ENCODE measurements around the gene DGKB. TPM values are rescaled to one million over a fixed set of nuclear protein-coding genes. Genes with fewer than 3 reads are reported as not detected.
A peak's percentile ranks its signal among the peaks of the same experiment; 100 is the strongest.

Gene DGKB
- total and polyA plus RNA-seq, 7 donors: 0.39 to 22.4 (median 11.3) TPM; not detected in 2

DNA sequence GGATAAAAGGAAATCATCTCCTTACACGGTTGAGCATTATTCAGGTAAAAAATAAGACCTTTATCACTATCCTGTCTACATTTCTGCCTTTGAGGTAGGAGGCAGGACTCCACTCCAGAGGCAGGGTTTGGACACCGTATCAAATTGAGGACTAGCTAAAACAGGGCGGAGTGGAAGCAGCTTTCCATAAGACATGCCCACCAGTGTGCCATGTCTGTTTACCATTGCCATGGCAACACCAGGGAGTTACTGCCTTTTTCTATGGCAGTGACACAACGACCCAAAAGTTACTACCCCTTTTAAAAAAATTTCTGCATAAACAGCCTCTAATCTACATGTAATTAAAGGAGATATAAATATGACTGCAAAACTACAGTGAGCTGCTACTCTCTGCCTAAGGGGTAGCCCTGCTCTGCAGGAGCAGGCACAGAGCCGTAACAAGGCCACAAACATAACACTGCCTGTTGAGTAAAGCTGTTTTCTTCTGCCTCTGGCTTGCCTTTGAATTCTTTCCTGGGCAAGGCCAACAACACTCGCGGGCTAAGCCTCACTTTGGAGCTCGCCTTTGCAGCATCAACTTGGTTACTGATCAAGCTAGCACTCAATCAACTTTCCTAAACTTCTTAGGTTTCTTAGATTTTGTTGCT lies 26.5 kb downstream of the DGKB start:
- Histone ChIP-seq H3K4me3 (no peak overlapping the region), H3K9me3 (no peaks in the 10 kb centered on the region), H3K27ac (no peak overlapping the region), H3K27me3 (no peaks in the 10 kb centered on the region), H3K4me1 (peaks cover 0 to 17% (median 8%) of the 10 kb centered on the region in 4 donors), H3K36me3 (no peaks in the 10 kb centered on the region)
- 67 to 69% methylated on average over 8 of the region's 8 CpGs for WGBS, 2 donors
- DNase-seq: no peak
- intact Hi-C loops (cut with DNase I): no loop called here
- no peak for TF ChIP-seq EP300 (IDR thresholded peaks at IDR 0.05)
- no peak for TF ChIP-seq POLR2A (IDR thresholded peaks at IDR 0.05)
- TF ChIP-seq, protein P1, sequence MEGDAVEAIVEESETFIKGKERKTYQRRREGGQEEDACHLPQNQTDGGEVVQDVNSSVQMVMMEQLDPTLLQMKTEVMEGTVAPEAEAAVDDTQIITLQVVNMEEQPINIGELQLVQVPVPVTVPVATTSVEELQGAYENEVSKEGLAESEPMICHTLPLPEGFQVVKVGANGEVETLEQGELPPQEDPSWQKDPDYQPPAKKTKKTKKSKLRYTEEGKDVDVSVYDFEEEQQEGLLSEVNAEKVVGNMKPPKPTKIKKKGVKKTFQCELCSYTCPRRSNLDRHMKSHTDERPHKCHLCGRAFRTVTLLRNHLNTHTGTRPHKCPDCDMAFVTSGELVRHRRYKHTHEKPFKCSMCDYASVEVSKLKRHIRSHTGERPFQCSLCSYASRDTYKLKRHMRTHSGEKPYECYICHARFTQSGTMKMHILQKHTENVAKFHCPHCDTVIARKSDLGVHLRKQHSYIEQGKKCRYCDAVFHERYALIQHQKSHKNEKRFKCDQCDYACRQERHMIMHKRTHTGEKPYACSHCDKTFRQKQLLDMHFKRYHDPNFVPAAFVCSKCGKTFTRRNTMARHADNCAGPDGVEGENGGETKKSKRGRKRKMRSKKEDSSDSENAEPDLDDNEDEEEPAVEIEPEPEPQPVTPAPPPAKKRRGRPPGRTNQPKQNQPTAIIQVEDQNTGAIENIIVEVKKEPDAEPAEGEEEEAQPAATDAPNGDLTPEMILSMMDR (IDR thresholded peaks at IDR 0.05): no peak
- no peak for TF ChIP-seq POLR2AphosphoS5 (IDR thresholded peaks at IDR 0.05)

DNA sequence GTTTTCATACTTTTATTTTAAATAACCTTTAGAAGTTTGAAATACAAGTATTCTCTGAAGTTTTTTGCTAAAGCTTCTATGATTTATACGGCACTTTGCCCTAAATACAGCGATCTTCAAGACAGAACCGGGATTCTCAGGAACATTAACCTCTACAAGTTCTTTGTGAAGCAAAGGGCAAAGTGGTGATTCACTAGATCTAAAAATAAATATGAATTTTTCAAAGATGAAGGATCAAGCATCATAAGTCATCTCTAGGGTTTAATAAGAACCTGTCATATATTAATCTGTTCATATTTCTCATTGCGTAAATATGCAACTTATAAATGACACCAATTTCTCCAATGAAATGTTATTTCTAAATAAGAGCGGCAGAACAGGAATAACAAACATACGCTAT lies 30.7 kb downstream of the DGKB start:
- no peaks in the 10 kb centered on the region for H3K27me3 ChIP-seq
- TF ChIP-seq POLR2A (IDR thresholded peaks at IDR 0.05): no peak
- TF ChIP-seq EP300 (IDR thresholded peaks at IDR 0.05): no peak
- no peak for TF ChIP-seq POLR2AphosphoS5 (IDR thresholded peaks at IDR 0.05)
- no peaks in the 10 kb centered on the region for H3K36me3 ChIP-seq
- H3K4me1 ChIP-seq: peaks cover 0 to 9% (median 3%) of the 10 kb centered on the region in 4 donors
- no peaks in the 10 kb centered on the region for H3K9me3 ChIP-seq
- H3K4me3 ChIP-seq: no peak overlapping the region
- WGBS, 2 donors: 86 to 90% methylated on average over 6 of the region's 6 CpGs
- no peak for DNase-seq
- H3K27ac ChIP-seq: peak overlapping the region in 1 of 4 donors; percentile 64
- intact Hi-C loops (cut with DNase I): no loop called here

DNA sequence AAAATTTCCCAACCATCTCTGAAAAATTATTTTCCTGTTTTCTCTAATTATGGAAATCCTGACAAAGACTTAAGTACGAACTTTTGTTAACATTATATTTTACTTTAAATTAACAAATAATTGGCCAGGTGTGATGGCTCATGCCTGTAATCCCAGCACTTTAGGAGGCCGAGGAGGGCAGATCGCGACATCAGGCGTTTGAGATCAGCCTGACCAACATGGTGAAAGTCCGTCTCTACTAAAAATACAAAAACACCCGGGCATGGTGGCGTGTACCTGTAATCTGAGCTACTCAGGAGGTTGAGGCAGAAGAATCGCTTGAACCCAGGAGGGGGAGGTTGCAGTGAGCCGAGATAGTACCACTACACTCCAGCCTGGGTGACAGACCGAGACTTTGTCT lies 32.2 kb downstream of the DGKB start:
- intact Hi-C loops (cut with DNase I): no loop called here
- no peak for DNase-seq
- WGBS, 2 donors: 85 to 87% methylated on average over 11 of the region's 11 CpGs

DNA sequence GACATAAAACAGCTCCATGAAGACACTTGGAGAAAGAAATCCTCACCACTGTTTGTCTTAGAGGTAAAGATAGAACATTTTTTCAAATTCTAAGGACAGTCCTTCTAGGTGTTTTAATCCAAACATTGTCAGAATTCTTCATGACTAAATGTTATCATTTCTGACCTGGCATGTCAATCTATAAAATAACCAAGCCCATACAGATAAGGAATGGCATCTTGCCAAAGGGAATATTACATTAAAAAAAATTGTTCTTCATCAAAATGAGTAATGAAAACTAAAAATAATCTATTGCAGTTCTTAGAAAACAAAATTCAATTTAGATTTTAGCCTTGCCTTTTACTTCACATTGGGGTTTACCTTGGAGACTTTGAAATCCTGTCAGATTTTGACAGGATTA lies 33.6 kb downstream of the DGKB start:
- no peaks in the 10 kb centered on the region for H3K36me3 ChIP-seq
- peaks cover 0 to 9% (median 3%) of the 10 kb centered on the region in 4 donors for H3K4me1 ChIP-seq
- H3K27ac ChIP-seq: no peak overlapping the region
- no peak overlapping the region for H3K4me3 ChIP-seq
- no peak for DNase-seq
- intact Hi-C loops (cut with DNase I): no loop called here
- H3K9me3 ChIP-seq: peaks cover 0 to 5% (median 0%) of the 10 kb centered on the region in 4 donors
- no peaks in the 10 kb centered on the region for H3K27me3 ChIP-seq
- TF ChIP-seq POLR2AphosphoS5 (IDR thresholded peaks at IDR 0.05) (no peak), POLR2A (IDR thresholded peaks at IDR 0.05) (no peak), EP300 (IDR thresholded peaks at IDR 0.05) (no peak)
- TF ChIP-seq, protein P1 (IDR thresholded peaks at IDR 0.05): no peak

More for the DNA sequence above, 32.2 kb downstream of the DGKB start:
- no peak overlapping the region for H3K4me3 ChIP-seq
- no peaks in the 10 kb centered on the region for H3K36me3 ChIP-seq
- H3K9me3 ChIP-seq: peaks cover 0 to 5% (median 0%) of the 10 kb centered on the region in 4 donors
- H3K4me1 ChIP-seq: peaks cover 0 to 9% (median 3%) of the 10 kb centered on the region in 4 donors
- TF ChIP-seq, protein P1 (IDR thresholded peaks at IDR 0.05): no peak
- TF ChIP-seq EP300 (IDR thresholded peaks at IDR 0.05) (no peak), POLR2AphosphoS5 (IDR thresholded peaks at IDR 0.05) (no peak), POLR2A (IDR thresholded peaks at IDR 0.05) (no peak)
- no peak overlapping the region for H3K27ac ChIP-seq
- H3K27me3 ChIP-seq: no peaks in the 10 kb centered on the region

DNA sequence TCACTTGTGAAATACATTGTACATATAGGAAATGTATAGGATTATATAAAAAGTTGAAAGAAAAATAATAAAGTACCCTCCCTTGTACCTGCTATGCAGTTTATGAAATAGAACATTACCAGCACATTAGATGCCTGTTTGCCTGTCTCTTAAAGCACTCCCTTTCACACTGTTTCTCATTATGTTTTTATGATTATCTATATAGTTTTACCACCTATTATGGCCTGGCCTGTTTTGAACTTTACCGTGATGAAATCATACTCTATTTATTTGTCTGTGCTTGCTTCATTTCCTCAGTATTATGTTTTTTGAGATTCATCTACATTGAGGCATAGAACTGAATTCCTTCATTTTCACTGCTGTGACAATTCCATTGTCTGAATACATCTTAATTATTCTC lies 41.1 kb downstream of the DGKB start:
- no peak for DNase-seq
- WGBS, 2 donors: 24 to 61% methylated on average over 1 of the region's 1 CpG
- Histone ChIP-seq H3K4me1 (no peaks in the 10 kb centered on the region), H3K27ac (no peak overlapping the region), H3K4me3 (no peak overlapping the region), H3K9me3 (peaks cover 0 to 2% (median 0%) of the 10 kb centered on the region in 4 donors), H3K36me3 (no peaks in the 10 kb centered on the region), H3K27me3 (no peaks in the 10 kb centered on the region)
- TF ChIP-seq, protein P1 (IDR thresholded peaks at IDR 0.05): no peak
- TF ChIP-seq POLR2A (IDR thresholded peaks at IDR 0.05) (no peak), EP300 (IDR thresholded peaks at IDR 0.05) (no peak), POLR2AphosphoS5 (IDR thresholded peaks at IDR 0.05) (no peak)
- intact Hi-C loops (cut with DNase I): no loop called here

All from sigmoid colon (tissue), 7 donors.